HL-60 (cell line): ENCODE data around the gene TNFAIP8.
A peak's percentile ranks its signal among the peaks of the same experiment; 100 is the strongest.
"Not testable (repeated sequence)": the region's sequence is repeated elsewhere in the genome, so short reads cannot be mapped to it uniquely, and the experiment has no call there.

ENCODE experiments used
- DNase-seq, 2 experiments: peaks; one replicate each; pipeline ENCODE4 v3.0.0-alpha.2; 2010 to 2020; ENCODE audit warnings: low read depth in 1 of 2, low spot score in 1 of 2
- H3K27ac ChIP-seq: fragments of 250-450 bp; sonication (Bioruptor Pico); replicated peaks from 2 replicates; pipeline ENCODE4 v1.5.1; 2020; ENCODE audit warnings: mild to moderate bottlenecking, moderate library complexity
- H3K27me3 ChIP-seq: fragments of 250-450 bp; sonication (Bioruptor Pico); 2 replicates; pipeline ENCODE4 v1.5.1; 2021; ENCODE audit warnings: mild to moderate bottlenecking, moderate library complexity; ENCODE audit not compliant: insufficient read depth, poor library complexity, severe bottlenecking
- H3K4me3 ChIP-seq: replicated peaks from 2 replicates; pipeline ENCODE4 v1.5.1; 2011; ENCODE audit warnings: mild to moderate bottlenecking, control low read depth, low read length; ENCODE audit not compliant: insufficient read depth
- CTCF ChIP-seq: IDR thresholded peaks from one replicate; pipeline ENCODE4 v1.5.1; 2011; ENCODE audit warnings: low read length, control low read depth, inconsistent platforms; ENCODE audit not compliant: insufficient read depth
- GABPA ChIP-seq: IDR thresholded peaks from 2 replicates; pipeline ENCODE4 v1.6.1; 2012; ENCODE audit warnings: low read depth
- POLR2AphosphoS5 ChIP-seq: IDR thresholded peaks from 2 replicates; pipeline ENCODE4 v1.6.1; 2012; ENCODE audit warnings: low read depth
- REST ChIP-seq: IDR thresholded peaks from 2 replicates; pipeline ENCODE4 v1.6.1; 2012; ENCODE audit warnings: low read depth; ENCODE audit not compliant: insufficient replicate concordance
- SPI1 ChIP-seq: IDR thresholded peaks from 2 replicates; pipeline ENCODE4 v1.6.1; 2012; ENCODE audit warnings: low read depth, mild to moderate bottlenecking, borderline replicate concordance

TNFAIP8 gene

DNA sequence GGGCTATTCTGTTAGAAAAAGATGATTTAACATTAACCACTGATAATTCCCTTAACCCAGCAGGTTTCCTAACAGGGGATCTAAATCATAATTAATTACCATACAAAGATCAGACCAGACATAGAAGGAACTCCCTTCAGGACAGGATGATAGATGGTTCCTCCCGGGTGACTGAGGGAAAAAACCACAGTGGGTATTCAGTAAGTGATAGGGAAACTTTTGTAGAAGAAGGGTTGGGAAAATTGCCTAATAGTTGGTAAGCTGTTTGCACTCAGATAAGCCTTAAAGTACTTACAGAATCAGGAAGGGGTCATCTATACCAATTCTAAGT lies 82.7 kb downstream of the TNFAIP8 start:
- H3K27me3 ChIP-seq, H3K4me3 ChIP-seq: not testable (repeated sequence)
- H3K27ac ChIP-seq = peak overlapping the region; percentile 66
- DNase-seq = peak in 1 of 2 experiments; percentile 52

GRCh38 chr5:119439140-119439631 lies 83.4 kb downstream of the TNFAIP8 start:
- DNase-seq = no peak
- H3K27me3 ChIP-seq = no peaks in the 10 kb centered on the region
- H3K4me3 ChIP-seq = no peak overlapping the region
- TF ChIP-seq CTCF = no peak
- no peak for TF ChIP-seq REST
- TF ChIP-seq POLR2AphosphoS5 = no peak
- no peak for TF ChIP-seq GABPA
- TF ChIP-seq SPI1 = no peak
- peak overlapping the region; percentile 66 for H3K27ac ChIP-seq

- not testable (repeated sequence) for H3K4me3 ChIP-seq, H3K27me3 ChIP-seq, DNase-seq
- H3K27ac ChIP-seq = peak overlapping the region; percentile 66
Observed at GRCh38 chr5:119439632-119440031, 83.8 kb downstream of the TNFAIP8 start.

DNA sequence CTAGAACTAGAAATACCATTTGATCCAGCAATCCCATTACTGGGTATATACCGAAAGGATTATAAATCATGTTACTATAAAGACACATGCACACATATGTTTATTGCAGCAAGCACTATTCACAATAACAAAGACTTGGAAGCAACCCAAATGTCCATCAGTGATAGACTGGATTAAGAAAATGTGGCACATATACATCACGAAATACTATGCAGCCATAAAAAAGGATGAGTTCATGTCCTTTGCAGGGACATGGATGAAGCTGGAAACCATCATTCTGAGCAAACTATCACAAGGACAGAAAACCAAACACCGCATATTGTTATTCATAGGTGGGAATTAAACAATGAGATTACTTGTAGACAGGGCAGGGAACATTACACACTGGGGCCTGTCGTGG lies 88.8 kb downstream of the TNFAIP8 start:
- DNase-seq, H3K4me3 ChIP-seq, H3K27ac ChIP-seq, H3K27me3 ChIP-seq: not testable (repeated sequence)

DNA sequence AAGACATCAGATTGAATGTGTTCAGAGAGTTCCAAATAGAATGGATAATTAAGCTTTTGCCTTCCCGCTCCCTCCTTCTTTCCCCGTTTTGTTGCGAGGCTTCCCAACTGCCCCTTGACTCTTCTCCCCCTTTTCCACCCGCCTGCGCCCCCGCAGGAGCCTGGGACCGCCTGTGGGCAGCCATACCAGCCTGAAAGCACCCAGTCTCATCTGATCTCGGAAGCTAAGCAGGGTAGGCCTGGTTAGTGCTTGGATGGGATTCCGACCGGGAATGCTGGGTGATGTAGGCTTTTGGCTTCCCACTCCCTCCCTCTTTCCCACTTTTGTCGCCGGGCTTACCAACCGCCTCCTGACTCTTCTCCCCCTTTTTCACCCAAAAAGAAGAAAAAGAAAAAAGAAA lies 89.7 kb downstream of the TNFAIP8 start:
- no peak overlapping the region for H3K4me3 ChIP-seq

More for the DNA sequence above, 89.7 kb downstream of the TNFAIP8 start:
- no peak for DNase-seq
- TF ChIP-seq POLR2AphosphoS5 = no peak
- no peak for TF ChIP-seq GABPA
- no peak for TF ChIP-seq SPI1
- no peak for TF ChIP-seq REST
- TF ChIP-seq CTCF = no peak
- Histone ChIP-seq H3K27me3 (no peaks in the 10 kb centered on the region), H3K27ac (no peak overlapping the region)
